Small intestine (tissue), 7 donors: ENCODE results near the gene CXCL10. TPM values are rescaled to one million over a fixed set of nuclear protein-coding genes. Genes with fewer than 3 reads are reported as not detected.
A peak's percentile ranks its signal among the peaks of the same experiment; 100 is the strongest.

Experiments used
- DNase-seq, 2 donors: peaks; one replicate each; pipeline versions ENCODE4 v3.0.0 to v3.0.0-alpha.2; 2013
- FAIRE-seq: peaks from 2 replicates; lab custom pipeline; 2012; peaks lifted over from hg19 to GRCh38; lab: Jason Lieb, UNC
- H3K27ac ChIP-seq, 3 donors: one replicate each; pipeline ENCODE4 v1.5.1; 2013; ENCODE audit warnings: low read length in 2 of 3, mild to moderate bottlenecking in 2 of 3, control low read depth in 1 of 3, inconsistent platforms in 1 of 3, low read depth in 1 of 3, moderate library complexity in 1 of 3
- H3K27me3 ChIP-seq, 3 donors: one replicate each; pipeline ENCODE4 v1.6.1; 2013; ENCODE audit warnings: low read length in 3 of 3, inconsistent platforms in 1 of 3; ENCODE audit not compliant: control insufficient read depth in 3 of 3, insufficient read depth in 3 of 3
- H3K36me3 ChIP-seq, 3 donors: one replicate each; pipeline ENCODE4 v1.6.1; 2013; ENCODE audit warnings: low read length in 3 of 3, inconsistent platforms in 1 of 3, low read depth in 1 of 3, mild to moderate bottlenecking in 1 of 3, moderate library complexity in 1 of 3; ENCODE audit not compliant: control insufficient read depth in 3 of 3, insufficient read depth in 2 of 3
- H3K4me1 ChIP-seq, 3 donors: one replicate each; pipeline ENCODE4 v1.6.1; 2013; ENCODE audit warnings: low read length in 2 of 3, inconsistent platforms in 1 of 3, low read depth in 1 of 3, mild to moderate bottlenecking in 1 of 3, moderate library complexity in 1 of 3; ENCODE audit not compliant: control insufficient read depth in 3 of 3, insufficient read depth in 2 of 3
- H3K4me3 ChIP-seq, 3 donors: one replicate each; pipeline ENCODE4 v1.5.1; 2013; ENCODE audit warnings: low read length in 3 of 3, control low read depth in 1 of 3, inconsistent platforms in 1 of 3, low read depth in 1 of 3, mild to moderate bottlenecking in 1 of 3, moderate library complexity in 1 of 3
- H3K9me3 ChIP-seq, 2 donors: one replicate each; pipeline ENCODE4 v1.6.1; 2013; ENCODE audit warnings: low read depth in 1 of 2, low read length in 1 of 2; ENCODE audit not compliant: control insufficient read depth in 2 of 2, insufficient read depth in 1 of 2
- WGBS, 3 donors: extraction: QIAGEN DNeasy Blood & Tissue Kit; methylation state at CpG; one replicate each; pipeline ENCODE4 v1.1.7; 2013; 5-methylcytosine and 5-hydroxymethylcytosine counted together
- polyA plus RNA-seq, 4 donors: library from polyadenylated mRNA; stranded (reverse) in 3 of 4; unstranded in 1 of 4; fragments of 200-250 nt in 3 of 4; fragments of 120-200 nt in 1 of 4; gene quantifications; one replicate each; pipeline versions ENCODE4 v1.2.1 to v1.2.3, GENCODE V29; 2013
- donor health status: healthy with polysubstance abuse.
- donor health status: control.
- donor health status: control.
- donor health status: Bipolar disorder and iron deficiency.
- donor health status: healthy.

CXCL10 gene
- polyA plus RNA-seq, 4 donors, result 2.4 to 8.1 (median 4.2) TPM; not detected in 1

GRCh38 chr4:76022677-76023076 lies 620 bp downstream of the CXCL10 start:
- DNase-seq (no peak), FAIRE-seq (no peak)
- H3K4me1 ChIP-seq, result peaks cover 0 to 2% (median 0%) of the 10 kb centered on the region in 3 donors
- H3K27me3 ChIP-seq, result no peaks in the 10 kb centered on the region
- no peaks in the 10 kb centered on the region for H3K9me3 ChIP-seq
- no peak overlapping the region for H3K4me3 ChIP-seq
- no peak overlapping the region for H3K27ac ChIP-seq
- H3K36me3 ChIP-seq, result no peaks in the 10 kb centered on the region
- 62 to 83% (median 70%) methylated on average over 2 of the region's 2 CpGs for WGBS, 3 donors

GRCh38 chr4:76022031-76022430 lies 1.3 kb downstream of the CXCL10 start:
- H3K4me1 ChIP-seq, result peaks cover 0 to 2% (median 0%) of the 10 kb centered on the region in 3 donors
- 80 to 91% (median 83%) methylated on average over 4 of the region's 4 CpGs for WGBS, 3 donors
- no peak for DNase-seq

DNA sequence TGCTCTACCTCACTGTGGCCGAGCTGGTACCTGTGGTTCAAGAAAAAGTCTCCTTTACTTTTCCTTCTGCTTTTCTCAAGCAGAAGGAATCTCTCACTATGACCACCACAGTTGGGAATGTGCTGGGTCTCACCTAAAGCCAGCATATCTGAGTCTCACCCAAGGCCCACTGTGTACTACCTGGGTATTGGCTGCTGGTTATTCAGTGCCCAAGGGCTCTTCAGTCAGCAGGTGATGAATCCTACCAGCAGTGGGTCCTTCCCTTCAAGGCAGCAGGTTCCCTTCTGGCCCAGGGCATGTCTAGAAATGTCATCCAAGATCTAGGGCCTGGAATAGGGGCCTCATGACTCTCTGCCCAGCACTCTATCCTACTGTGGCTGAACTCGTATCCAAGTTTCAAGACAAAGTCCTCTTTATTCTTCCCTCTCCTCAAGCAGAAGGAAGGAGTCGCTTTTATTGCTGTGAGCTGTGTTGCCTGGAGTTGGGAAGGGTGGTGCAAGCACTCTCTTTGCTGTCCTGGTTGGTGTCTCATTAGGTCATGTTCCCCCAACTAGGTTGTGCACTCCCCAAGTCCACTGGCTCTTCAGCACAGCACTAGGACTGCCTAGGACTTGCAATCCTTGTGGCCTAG lies 6.1 kb downstream of the CXCL10 start:
- no peaks in the 10 kb centered on the region for H3K27me3 ChIP-seq
- peaks cover 0 to 13% (median 4%) of the 10 kb centered on the region in 3 donors for H3K4me1 ChIP-seq
- H3K4me3 ChIP-seq, result no peak overlapping the region
- no peak overlapping the region for H3K27ac ChIP-seq
- WGBS, 3 donors, result 68 to 82% (median 69%) methylated on average over 3 of the region's 3 CpGs
- no peaks in the 10 kb centered on the region for H3K9me3 ChIP-seq
- no peak for DNase-seq
- FAIRE-seq, result no peak
- no peaks in the 10 kb centered on the region for H3K36me3 ChIP-seq

More at GRCh38 chr4:76022031-76022430, 1.3 kb downstream of the CXCL10 start:
- Histone ChIP-seq H3K36me3 (no peaks in the 10 kb centered on the region), H3K4me3 (no peak overlapping the region), H3K27me3 (no peaks in the 10 kb centered on the region), H3K9me3 (no peaks in the 10 kb centered on the region), H3K27ac (no peak overlapping the region)
- FAIRE-seq, result no peak

GRCh38 chr4:76016393-76016792 lies 6.9 kb downstream of the CXCL10 start:
- FAIRE-seq (no peak), DNase-seq (peak in 1 of 2 donors; percentile 17)
- 66 to 78% (median 73%) methylated on average over 2 of the region's 2 CpGs for WGBS, 3 donors
- no peaks in the 10 kb centered on the region for H3K36me3 ChIP-seq
- H3K4me3 ChIP-seq, result no peak overlapping the region
- H3K27ac ChIP-seq, result no peak overlapping the region
- H3K9me3 ChIP-seq, result no peaks in the 10 kb centered on the region
- peaks cover 0 to 16% (median 4%) of the 10 kb centered on the region in 3 donors for H3K4me1 ChIP-seq
- H3K27me3 ChIP-seq, result no peaks in the 10 kb centered on the region

DNA sequence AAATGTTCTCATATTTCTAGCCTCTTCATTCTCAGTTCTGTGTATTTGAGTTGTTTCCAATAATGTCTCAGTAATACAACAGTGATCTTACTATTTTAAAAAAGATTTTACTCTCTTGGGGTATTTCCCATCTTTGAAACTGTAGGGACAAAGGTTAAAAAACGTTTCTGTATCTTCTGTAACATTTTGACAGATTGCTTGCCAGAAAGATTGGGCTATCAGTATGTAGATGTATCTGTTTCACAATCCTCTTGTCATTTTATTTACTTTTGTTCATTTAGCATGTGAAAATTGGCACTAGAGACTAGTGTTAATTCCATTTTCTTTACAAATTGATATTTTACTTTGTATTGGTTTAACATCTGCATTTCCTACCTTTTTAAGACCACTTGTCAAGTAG lies 9.8 kb downstream of the CXCL10 start:
- Histone ChIP-seq H3K27ac (no peak overlapping the region), H3K9me3 (no peaks in the 10 kb centered on the region), H3K27me3 (no peaks in the 10 kb centered on the region), H3K4me1 (peaks cover 0 to 16% (median 4%) of the 10 kb centered on the region in 3 donors), H3K36me3 (no peaks in the 10 kb centered on the region), H3K4me3 (no peak overlapping the region)
- 2 to 14% (median 11%) methylated on average over 1 of the region's 1 CpG for WGBS, 3 donors
- FAIRE-seq (no peak), DNase-seq (no peak)

DNA sequence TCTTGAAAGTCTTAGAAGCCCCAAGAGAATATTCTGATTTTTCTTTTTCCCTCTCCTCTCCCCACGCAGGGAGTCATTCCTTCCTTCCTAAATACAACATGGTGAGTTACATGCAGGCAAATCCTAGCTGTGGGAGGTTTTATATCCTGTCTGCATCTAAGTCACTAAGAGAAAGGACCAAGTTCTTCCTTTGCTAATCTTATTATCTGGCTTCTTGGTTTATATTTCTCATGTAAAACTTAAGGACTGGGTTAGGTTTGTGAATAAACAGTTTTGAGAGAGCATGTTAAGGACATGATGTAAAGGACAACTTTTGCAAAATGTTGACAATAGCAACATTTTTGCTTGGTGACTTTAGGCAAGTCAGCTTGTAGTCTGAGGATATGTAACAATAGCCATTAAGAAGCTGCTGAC lies 10.9 kb downstream of the CXCL10 start:
- Histone ChIP-seq H3K27ac (peak overlapping the region in 2 of 3 donors; percentile 34 to 79), H3K9me3 (no peaks in the 10 kb centered on the region), H3K4me3 (no peak overlapping the region), H3K4me1 (peaks cover 0 to 16% (median 4%) of the 10 kb centered on the region in 3 donors), H3K27me3 (no peaks in the 10 kb centered on the region), H3K36me3 (no peaks in the 10 kb centered on the region)
- 50 to 71% (median 56%) methylated on average over 1 of the region's 1 CpG for WGBS, 3 donors
- no peak for DNase-seq
- FAIRE-seq, result no peak

DNA sequence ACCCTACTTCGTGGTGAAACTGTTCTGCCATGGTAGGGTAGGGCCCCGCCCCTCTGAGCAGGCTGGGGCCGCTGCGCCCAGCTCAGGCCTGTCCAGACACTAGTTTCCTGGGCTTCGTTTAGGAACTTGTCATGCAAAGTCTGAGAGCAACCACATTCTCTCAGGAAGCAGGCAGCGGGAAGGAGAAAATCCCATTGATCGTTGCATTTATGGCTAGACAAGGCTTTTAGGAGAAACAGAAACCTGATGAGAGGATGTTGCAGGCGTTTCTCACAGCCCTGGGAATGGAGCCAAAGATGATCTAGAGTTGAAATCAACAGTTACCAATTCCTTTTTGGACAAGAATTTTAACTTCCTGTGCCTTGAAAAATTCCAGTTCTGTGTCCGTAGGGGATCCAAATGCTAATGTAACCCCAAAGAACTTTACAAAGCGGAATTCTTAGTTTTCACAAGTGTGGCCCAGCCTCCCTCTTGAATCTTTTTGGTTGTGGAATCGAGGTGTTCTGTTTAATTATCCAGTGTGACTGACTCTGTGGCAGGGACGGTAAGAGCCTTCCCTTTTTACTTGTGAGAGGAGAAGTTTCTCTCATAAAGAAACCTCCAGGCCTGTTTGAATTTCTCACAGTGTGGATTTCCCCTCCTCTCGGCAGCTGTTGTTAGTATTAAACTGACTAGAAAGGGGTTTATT lies 11.5 kb downstream of the CXCL10 start:
- Histone ChIP-seq H3K9me3 (no peaks in the 10 kb centered on the region), H3K27ac (peak overlapping the region in 2 of 3 donors; percentile 34 to 79), H3K4me1 (peaks cover 0 to 16% (median 4%) of the 10 kb centered on the region in 3 donors), H3K4me3 (no peak overlapping the region), H3K27me3 (no peaks in the 10 kb centered on the region), H3K36me3 (no peaks in the 10 kb centered on the region)
- WGBS, 3 donors, result 44 to 66% (median 65%) methylated on average over 13 of the region's 13 CpGs
- FAIRE-seq (no peak), DNase-seq (no peak)

DNA sequence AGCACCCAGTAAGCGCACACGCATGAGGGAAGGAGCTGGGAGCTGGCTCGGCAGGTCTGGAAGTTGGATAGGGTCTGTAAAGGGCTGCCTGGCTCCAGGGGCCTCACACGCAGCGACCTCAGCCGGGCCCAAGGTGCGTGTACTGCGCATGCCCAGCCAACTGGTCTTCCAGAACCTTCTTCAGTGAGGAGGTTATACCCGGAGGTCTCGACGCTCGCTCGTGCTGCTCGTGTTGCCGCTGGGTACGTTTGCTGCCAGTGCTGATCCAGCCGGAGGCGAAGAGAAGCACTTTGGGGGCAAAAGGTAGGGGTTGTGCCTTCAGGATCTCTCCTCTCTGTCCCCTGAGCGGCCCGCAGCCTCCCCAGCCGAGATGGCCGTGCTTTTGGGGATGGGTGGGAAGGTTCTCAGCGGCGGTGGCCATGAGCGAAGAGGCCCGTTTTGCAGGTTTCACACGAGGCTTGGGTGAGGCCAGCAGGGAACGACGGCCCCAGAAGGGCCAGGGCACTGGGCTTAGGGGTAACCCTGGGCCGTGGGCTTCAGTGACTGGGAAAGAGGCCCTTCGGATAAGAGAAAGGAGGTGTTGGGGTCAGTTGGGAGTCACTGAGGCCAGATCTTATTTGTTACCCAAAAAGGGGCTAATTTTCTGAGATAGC lies 12.2 kb downstream of the CXCL10 start:
- peak overlapping the region in 2 of 3 donors; percentile 34 to 79 for H3K27ac ChIP-seq
- H3K9me3 ChIP-seq, result no peaks in the 10 kb centered on the region
- no peak for FAIRE-seq
- no peak overlapping the region for H3K4me3 ChIP-seq
- 94 to 96% (median 96%) methylated on average over 31 of the region's 31 CpGs for WGBS, 3 donors
- H3K36me3 ChIP-seq, result no peaks in the 10 kb centered on the region
- DNase-seq, result no peak
- no peaks in the 10 kb centered on the region for H3K27me3 ChIP-seq
- peaks cover 0 to 18% (median 4%) of the 10 kb centered on the region in 3 donors for H3K4me1 ChIP-seq
